Peyer's patch (tissue), 4 donors: ENCODE measurements around the gene MTNR1A.

Experiments used
- CTCF ChIP-seq, 6 experiments: fragments of 450-650 bp in 4 of 6; fragments of 200-600 bp in 2 of 6; sonication (generic) in 1 of 6; IDR thresholded peaks; one replicate each; pipeline ENCODE4 v1.5.1; 2017 to 2019; ENCODE audit warnings: antibody characterized with exemption in 6 of 6, mild to moderate bottlenecking in 3 of 6, moderate library complexity in 1 of 6
- POLR2A ChIP-seq, 2 donors: fragments of 450-650 bp; IDR thresholded peaks; one replicate each; pipeline ENCODE4 v1.5.1; 2017; ENCODE audit warnings: antibody characterized with exemption in 2 of 2, mild to moderate bottlenecking in 2 of 2, moderate library complexity in 2 of 2

- TF ChIP-seq CTCF (IDR thresholded peaks at IDR 0.05) (no peak), POLR2A (IDR thresholded peaks at IDR 0.05) (no peak)
These were observed 54.6 kb downstream of the MTNR1A start for GRCh38 chr4:186500721-186501304.
